Suprapubic skin (tissue), 4 donors: ENCODE measurements around the gene SCPEP1.

ENCODE experiments used
- CTCF ChIP-seq, 2 donors: fragments of 200-600 bp in 1 of 2; fragments of 450-650 bp in 1 of 2; sonication (generic) in 1 of 2; IDR thresholded peaks; one replicate each; pipeline ENCODE4 v1.5.1; 2016 to 2019; ENCODE audit warnings: antibody characterized with exemption in 2 of 2, mild to moderate bottlenecking in 1 of 2, moderate library complexity in 1 of 2
- POLR2A ChIP-seq, 2 donors: fragments of 450-650 bp; IDR thresholded peaks; one replicate each; pipeline ENCODE4 v1.6.1; 2017; ENCODE audit warnings: antibody characterized with exemption in 2 of 2, mild to moderate bottlenecking in 2 of 2, moderate library complexity in 2 of 2
- POLR2AphosphoS5 ChIP-seq, 3 donors: sonication (generic); formaldehyde crosslinking; IDR thresholded peaks; one replicate each; pipeline ENCODE4 v1.6.1; 2017; ENCODE audit warnings: antibody characterized with exemption in 3 of 3

GRCh38 chr17:57037411-57037810, 59.5 kb downstream of the SCPEP1 start:
- no peak for TF ChIP-seq POLR2A (IDR thresholded peaks at IDR 0.05)
- TF ChIP-seq CTCF (IDR thresholded peaks at IDR 0.05): no peak
- TF ChIP-seq POLR2AphosphoS5 (IDR thresholded peaks at IDR 0.05): no peak
